ENCODE results near the gene GLG1.
"Not testable (repeated sequence)": the region's sequence is repeated elsewhere in the genome, so short reads cannot be mapped to it uniquely, and the experiment has no call there.

Gene GLG1

DNA sequence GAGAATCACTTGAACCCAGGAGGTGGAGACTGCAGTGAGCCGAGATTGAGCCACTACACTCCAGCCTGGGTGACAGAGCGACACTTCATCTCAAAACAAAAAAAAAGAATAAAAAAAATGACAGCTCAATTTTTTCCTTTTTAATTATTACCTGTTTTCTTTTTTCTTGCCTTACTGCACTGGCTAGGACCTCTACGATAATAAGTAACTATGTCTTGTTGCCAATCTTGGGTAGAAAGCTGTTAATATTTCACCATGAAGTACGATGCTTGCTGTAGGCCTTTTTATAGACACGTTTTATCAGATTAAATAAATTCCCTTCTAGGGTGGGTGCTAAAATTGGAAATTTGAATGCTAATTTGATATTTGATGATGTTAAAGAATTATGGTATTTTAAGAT, 82.8 kb downstream of the GLG1 start:
- DNase-seq: no peak

- not testable (repeated sequence) for DNase-seq
Measured at GRCh38 chr16:74523706-74524105, 83.2 kb downstream of the GLG1 start.

DNA sequence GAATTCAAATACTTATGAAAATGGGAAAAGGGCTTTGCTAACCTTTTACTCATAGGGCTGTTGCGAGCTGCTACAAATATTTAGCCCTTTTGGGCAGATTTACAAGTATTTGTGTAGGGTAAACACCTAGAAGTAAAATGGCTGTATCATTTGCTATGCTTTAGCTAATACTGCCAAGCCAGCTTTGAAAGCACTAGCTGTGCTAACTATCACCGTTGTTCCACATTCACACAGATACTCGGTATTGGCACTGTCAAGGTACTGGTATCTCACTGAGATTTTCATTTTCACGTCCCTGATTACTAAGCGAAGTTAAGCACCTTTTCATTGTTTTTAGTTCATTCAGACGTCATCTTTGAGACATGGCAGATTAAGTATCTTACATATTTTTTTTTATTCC, 84.8 kb downstream of the GLG1 start:
- DNase-seq: no peak

DNA sequence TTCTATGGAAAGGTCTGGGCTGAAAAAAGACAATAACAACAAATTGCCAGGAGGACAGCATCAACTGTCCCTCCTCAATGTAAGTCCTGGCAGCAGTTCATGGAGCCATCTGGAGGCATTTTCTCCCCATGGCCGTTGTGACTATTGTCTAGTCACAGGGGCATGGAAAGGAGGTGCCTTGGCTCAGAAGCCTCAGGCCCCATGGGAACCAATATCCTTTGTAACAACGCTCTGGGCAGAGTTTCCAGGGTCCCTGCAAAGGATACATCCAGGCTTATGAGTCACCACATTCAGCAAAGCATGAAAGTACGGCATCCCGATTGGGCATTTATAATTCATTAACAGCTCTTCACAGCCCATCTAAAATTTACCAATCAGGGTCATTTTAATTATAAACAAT, 85.2 kb downstream of the GLG1 start:
- DNase-seq: no peak

DNA sequence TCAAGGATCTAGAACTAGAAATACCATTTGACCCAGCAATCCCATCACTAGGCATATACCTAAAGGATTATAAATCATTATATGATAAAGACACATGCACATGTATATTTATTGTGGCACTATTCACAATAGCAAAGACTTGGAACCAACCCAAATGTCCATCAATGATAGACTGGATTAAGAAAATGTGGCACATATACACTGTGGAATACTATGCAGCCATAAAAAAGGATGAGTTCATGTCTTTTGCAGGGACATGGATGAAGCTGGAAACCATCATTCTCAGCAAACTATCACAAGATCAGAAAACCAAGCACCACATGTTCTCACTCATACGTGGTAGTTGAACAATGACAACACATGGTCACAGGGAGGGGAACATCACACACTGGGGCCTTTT, 88.0 kb downstream of the GLG1 start:
- not testable (repeated sequence) for DNase-seq

- DNase-seq: no peak
Measured at GRCh38 chr16:74511961-74512360, 95.0 kb downstream of the GLG1 start.

DNA sequence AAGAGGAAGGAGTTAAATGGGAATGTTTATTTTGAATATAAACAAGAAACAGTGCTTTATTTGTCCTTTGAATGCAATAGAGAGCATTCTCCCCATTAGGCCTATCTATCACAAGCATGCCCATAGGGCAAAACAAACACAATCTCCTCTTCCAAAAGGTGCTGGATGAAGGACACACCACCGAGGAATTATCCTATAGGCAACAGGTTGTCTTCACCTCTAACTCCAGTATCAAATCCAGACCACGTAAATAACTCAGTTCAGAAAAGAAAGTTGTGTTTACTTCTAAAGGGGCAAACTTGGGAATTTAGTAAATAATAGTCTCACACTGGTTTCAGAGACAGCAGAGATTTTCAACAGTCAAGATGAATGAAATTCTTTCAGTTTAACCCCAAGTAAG, 101.9 kb downstream of the GLG1 start:
- DNase-seq: no peak

DNA sequence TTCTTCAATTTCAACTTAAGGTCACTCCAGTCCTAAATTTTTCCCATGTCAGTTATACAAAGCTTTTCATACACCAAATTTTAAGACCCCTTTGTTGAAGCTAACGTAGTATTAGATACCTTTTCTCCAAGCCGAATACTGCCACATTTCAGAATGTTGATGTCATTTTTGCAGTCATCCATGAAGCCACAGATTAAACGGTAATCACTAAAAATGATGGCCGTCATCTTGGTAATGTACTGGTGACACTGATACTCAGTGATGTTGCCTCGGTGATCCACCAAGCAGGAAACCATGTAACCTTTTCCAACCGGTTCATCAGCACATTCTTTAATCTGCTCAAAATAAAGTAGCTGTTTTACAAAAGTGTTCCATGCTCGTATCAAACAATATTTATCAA, 103.5 kb downstream of the GLG1 start:
- no peak for DNase-seq

DNA sequence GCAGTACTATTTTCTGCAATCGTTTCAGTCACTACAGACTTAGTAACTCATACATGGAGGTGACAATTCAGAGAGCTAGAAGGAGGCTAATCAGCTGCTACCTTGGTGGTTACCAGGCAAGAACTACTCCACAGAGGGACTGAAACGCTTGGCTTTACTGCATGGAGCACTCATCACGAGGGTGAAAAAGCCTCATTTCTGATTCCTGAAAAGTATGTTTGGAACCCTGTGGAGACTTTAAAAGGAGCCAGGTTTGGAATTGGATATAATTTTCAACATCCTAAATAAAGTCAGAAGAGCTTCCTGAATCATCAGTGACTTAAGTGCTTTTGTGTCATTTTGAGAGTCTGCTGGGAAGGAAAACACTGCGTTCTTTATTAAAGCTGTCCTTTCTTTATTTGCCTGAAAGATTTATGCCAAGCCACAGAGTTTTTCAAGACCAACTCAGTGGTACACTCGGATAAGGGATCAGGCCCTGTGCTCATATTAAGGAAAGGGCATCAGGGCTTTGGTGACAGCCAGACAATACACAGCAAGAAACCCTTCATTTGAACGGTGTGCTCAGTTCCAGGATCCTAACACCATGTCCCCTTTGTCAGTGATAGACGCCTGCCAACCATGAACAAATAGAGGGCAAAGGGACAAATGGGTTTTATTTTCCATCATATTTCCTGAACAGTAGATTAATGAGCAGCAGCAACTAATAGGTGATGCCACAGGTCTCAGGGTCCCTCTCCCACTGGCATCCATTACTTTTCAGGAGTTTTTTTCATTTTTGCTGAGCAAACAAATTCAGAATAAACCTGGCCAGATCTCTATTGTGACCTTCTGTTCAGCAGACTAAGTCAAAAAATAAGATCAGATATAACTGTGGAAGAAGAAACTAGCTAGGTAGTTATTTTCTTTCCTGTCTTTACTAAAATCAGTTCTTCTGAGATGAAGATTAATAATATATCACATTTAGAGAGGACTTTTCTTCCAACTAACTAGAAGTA, 105.1 kb downstream of the GLG1 start:
- no peak for DNase-seq

- no peak for DNase-seq
Measured at GRCh38 chr16:74500907-74501306, 106.0 kb downstream of the GLG1 start.

DNA sequence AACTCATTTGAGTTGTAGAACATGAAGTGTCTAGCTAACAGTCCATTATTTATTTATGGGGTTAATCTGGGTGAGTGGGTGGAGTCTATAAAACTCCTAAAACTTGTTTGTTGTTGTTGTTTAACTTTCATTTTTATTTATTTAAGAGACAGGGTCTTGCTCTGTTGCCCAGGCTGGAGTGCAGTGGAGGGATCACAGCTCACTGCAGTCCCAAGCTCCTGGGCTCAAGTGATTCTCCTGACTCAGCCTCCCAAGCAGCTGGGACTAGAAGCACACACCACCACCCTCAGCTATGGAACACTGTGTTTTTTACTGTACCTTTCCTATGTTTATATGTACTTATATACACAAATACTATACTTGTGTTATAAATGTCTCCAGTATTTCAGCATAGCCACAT, 107.8 kb downstream of the GLG1 start:
- no peak for DNase-seq

DNA sequence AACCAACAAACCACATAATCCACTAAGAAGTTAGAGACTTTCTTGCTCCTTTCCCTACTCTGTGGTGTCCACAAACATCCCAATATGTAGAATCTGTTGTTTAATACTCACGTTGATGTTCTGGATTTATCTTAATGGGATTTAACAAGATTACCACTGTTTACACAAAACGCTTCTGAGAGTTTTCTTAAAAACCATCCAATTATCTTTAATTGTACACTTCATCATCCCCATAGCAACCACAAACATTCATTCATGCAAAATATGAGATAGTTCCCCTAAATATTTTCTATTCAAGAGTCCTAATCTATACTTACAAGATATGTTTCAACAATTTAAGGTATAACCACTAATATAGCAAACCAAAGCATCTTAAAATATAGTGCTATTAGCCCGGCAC, 109.2 kb downstream of the GLG1 start:
- DNase-seq: no peak

DNA sequence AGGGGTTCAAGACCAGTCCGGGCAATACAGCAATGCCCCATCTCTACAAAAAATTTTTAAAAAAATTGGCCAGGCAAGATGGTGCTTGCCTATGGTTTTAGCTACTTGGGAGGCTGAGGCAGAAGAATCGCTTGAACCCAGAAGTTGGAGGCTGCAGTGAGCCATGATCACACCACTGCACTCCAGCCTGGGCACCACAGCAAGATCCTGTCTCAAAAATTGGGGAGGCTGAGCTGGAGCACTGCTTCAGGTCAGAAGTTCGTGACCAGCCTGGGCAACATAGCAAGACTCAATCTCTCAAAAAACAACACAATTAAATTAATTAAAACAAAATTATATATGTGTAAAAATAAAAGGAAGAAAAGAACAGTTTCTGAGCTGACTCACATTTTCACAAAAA, 110.9 kb downstream of the GLG1 start:
- DNase-seq: no peak

GRCh38 chr16:74492976-74493375, 113.9 kb downstream of the GLG1 start:
- no peak for DNase-seq

GRCh38 chr16:74487634-74488495, 119.0 kb downstream of the GLG1 start:
- DNase-seq: no peak

DNA sequence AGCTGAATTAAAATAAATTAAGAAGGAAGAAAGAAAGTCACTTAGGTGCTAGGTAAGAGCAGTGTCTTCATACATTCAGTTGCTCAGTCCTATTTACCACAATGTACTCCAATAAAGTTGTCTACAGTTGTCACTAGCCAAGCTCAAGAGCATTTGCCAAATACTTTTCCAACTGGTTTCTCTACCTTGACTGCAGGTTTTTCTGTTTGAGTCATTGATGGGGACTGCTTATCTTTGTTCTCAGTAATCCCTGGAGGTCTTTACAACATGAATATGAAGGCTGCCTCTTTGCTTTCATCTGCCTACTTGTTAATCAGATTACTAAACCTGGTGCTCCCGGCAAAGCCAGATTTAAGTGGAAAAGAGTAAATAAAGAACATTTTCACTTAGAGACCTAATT, 121.0 kb downstream of the GLG1 start:
- DNase-seq: no peak

- DNase-seq: no peak
Measured at GRCh38 chr16:74480150-74481029, 126.5 kb downstream of the GLG1 start.

- no peak for DNase-seq
Measured at GRCh38 chr16:74477226-74477625, 129.7 kb downstream of the GLG1 start.

DNA sequence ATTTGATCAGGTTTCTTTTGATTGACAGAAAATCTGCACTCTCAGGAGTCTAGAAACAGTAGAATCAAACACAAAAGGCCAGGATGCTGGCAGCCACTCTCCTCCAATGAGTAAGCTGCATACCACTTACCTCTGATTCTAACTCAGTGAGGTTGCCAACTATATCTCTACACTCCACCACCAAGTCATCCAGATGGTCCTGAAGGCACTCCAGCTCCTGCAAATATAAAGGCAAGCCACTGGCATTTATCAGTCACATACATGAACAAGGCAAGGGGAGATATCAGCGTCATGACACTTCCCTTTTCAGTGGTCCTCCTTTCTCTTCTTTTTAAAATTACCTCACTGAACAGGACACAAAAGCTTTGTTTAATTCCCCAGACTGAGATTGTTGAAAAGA, 132.5 kb downstream of the GLG1 start:
- no peak for DNase-seq

- DNase-seq: no peak
Measured at GRCh38 chr16:74472540-74472939, 134.4 kb downstream of the GLG1 start.

DNA sequence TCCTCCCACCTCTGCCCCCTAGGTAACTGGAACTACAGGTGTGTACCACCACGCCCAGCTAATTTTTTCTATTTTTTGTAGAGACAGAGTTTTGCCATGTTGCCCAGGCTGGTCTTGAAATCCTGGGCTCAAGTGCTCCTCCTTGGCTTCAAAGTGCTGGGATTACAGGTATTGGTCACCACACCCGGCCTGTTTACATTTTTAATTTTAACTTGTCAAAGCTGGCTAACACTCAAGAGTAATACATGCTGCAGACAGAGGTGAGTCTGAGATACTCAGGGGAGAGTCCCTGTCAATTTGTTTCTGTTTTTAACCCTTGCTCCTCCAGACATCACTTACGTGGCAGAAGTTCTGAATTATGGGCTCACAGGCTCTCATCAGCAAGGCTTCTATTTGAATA, 134.9 kb downstream of the GLG1 start:
- no peak for DNase-seq

DNA sequence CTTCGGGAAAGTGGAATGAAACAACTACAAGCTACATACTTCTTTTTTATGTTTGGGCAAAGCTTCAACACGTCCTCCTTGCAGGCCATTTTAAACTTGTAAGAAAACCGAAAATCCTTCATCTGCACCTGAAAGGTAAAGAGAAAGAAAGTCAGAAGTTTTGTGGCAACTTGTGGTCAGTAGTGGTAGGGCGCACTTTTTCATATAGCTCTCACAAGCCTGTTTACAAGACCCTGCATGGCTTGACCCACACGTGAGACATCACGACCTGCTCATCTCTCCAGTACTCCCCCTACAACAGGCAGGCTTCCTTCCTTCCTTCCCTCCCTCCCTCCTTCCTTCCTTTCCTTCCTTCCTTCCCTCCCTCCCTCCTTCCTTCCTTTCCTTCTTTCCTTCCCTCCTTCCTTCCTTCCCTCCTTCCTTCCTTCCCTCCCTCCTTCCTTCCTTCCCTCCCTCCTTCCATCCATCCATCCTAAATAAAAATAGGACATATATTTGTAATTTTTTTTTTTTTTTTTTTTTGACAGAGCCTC, 136.9 kb downstream of the GLG1 start:
- no peak for DNase-seq

Measured in inflammatory macrophage treated with lipopolysaccharide for 1 hour (primary cell).